IPS-18c (cell line): ENCODE measurements around the gene BBS7.

Experiments
- H3K4me3 ChIP-seq: 2 replicates; pipeline ENCODE4 v1.7.0; 2013; ENCODE audit warnings: low read depth, mild to moderate bottlenecking, low read length, moderate library complexity; ENCODE audit not compliant: insufficient read depth
- H3K9me3 ChIP-seq: one replicate; pipeline ENCODE4 v1.6.1; 2013; ENCODE audit warnings: mild to moderate bottlenecking, low read length, moderate library complexity; ENCODE audit not compliant: control insufficient read depth, insufficient read depth

Gene BBS7

DNA sequence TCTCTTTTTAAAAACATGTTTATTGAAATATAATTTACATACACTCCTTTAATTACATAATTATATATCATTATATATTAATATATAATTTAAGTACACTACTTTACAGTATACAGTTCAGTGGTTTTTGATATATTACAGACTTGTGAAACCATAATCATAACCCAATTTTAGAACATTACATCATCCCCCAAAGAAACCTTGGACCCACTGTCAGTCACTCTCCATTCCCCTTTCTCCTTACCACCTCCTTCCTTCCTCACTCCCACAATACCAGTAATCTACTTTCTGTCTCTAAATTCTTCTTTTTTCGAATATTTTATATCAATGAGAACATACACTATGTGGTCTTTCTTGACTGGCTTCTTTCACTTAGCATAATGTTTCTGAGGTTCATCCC is 87.1 kb downstream of the BBS7 start:
- H3K9me3 ChIP-seq = no peaks in the 10 kb centered on the region
- no peak overlapping the region for H3K4me3 ChIP-seq

DNA sequence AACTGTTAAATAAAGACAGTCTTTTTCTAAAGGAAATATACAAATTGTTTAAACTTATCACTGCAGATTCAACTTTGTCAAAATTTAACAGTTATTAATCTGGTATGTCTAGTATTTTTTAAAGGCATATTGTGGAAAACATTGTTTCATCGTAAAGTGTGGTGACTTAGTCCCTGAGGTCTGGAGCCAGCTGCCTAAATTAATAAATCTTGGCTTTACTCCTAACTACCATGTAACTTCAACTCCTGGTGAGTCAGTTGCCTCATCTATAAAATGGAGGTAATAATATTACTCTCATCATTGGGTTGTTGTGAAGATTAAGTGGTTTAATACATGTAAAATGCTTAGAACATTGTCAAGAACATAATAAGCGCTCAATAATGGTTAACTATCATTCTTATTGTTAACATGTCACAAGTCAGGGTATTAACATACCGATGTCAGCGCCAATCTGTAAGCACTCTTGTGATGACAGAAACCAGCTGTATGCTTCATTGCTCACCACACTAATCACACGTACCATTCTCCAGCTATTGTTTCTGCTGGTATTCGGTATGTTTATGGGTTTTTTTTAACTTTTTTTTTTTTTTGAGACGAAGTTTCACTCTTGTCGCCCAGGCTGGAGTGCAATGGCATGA is 91.2 kb downstream of the BBS7 start:
- Histone ChIP-seq H3K4me3 (no peak overlapping the region), H3K9me3 (no peaks in the 10 kb centered on the region)

DNA sequence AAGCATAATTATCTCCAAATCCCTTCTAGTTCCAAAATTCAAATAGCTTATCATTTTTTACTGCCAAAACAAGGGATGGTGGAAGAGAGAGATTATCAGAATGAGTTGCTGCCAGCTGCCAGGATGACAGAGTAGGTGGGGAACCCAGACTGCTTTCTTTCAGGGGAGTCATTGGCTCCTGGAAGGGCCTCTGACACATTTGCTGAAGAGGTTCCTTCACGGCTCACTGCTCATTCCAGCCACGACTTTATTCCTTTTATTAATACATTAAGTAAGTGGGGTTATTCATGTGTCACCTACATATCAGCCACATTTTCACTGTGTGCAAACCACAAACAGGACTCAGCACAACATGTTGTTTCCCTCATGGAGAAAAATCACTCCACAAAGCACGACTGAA is 92.6 kb downstream of the BBS7 start:
- Histone ChIP-seq H3K4me3 (no peak overlapping the region), H3K9me3 (no peaks in the 10 kb centered on the region)

DNA sequence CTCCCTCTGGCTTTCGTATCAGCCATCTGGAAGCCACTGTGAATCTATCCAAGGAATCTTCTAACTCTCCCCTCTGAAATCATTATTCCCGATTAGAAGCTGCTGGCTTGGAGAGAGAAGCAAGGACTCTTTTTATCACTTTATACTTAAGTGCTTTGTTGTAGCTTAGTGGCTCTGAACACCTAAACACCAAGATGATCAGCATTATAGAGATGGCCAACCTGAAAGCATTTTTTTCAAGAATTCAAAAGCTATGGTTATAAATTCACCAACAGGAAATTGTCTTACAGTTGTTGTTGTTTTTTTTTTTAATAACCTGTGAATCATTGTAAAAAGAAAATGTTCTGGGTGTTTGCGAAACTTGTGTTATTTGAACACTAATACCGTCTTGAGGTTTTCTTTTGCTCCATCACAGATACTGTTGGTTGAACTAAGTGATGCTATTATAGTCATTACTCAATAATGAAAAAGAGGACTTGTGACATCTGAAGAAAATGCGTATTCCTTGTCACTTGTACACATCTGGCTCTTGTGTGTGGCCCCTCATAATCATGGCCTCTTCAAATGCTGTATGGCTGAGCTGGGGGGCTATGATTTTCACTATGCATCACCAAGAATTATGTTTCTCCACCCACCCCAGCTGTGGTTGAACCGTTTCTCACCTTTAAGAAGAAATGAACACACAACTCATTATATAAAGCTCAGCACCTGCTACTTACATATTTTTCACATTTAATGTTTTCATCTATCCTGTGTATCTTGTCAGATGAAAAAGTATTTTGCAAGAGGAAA is 93.5 kb downstream of the BBS7 start:
- Histone ChIP-seq H3K9me3 (no peaks in the 10 kb centered on the region), H3K4me3 (no peak overlapping the region)
